Measurements from ENCODE around the gene PDLIM4.

The PDLIM4 gene

GRCh38 chr5:132299917-132300316 is 42.4 kb downstream of the PDLIM4 start:
- DNase-seq (ENCODE audit: extremely low read depth, low read depth), result no peak
- no peak overlapping the region for H3K4me3 ChIP-seq (replicated peaks; ENCODE audit: low read depth, low read length)
- no peak for TF ChIP-seq CTCF (IDR thresholded peaks at IDR 0.05; ENCODE audit: low read depth, low read length, missing control alignments)

- TF ChIP-seq CTCF (IDR thresholded peaks at IDR 0.05; ENCODE audit: low read depth, low read length, missing control alignments), result no peak
- H3K4me3 ChIP-seq (replicated peaks; ENCODE audit: low read depth, low read length), result no peak overlapping the region
- DNase-seq (ENCODE audit: extremely low read depth, low read depth), result no peak
These were observed 43.3 kb downstream of the PDLIM4 start for GRCh38 chr5:132300577-132301343.

GRCh38 chr5:132301344-132302271 is 44.1 kb downstream of the PDLIM4 start:
- no peak for DNase-seq (ENCODE audit: extremely low read depth, low read depth)
- TF ChIP-seq CTCF (IDR thresholded peaks at IDR 0.05; ENCODE audit: low read depth, low read length, missing control alignments), result no peak
- H3K4me3 ChIP-seq (replicated peaks; ENCODE audit: low read depth, low read length), result no peak overlapping the region

- TF ChIP-seq CTCF (IDR thresholded peaks at IDR 0.05; ENCODE audit: low read depth, low read length, missing control alignments), result no peak
- H3K4me3 ChIP-seq (replicated peaks; ENCODE audit: low read depth, low read length), result no peak overlapping the region
These were observed 44.9 kb downstream of the PDLIM4 start for GRCh38 chr5:132302413-132302812.

GRCh38 chr5:132303589-132303988 is 46.1 kb downstream of the PDLIM4 start:
- DNase-seq (ENCODE audit: extremely low read depth, low read depth), result no peak
- no peak overlapping the region for H3K4me3 ChIP-seq (replicated peaks; ENCODE audit: low read depth, low read length)
- no peak for TF ChIP-seq CTCF (IDR thresholded peaks at IDR 0.05; ENCODE audit: low read depth, low read length, missing control alignments)

More at GRCh38 chr5:132302413-132302812, 44.9 kb downstream of the PDLIM4 start:
- DNase-seq (ENCODE audit: extremely low read depth, low read depth), result no peak

GRCh38 chr5:132305420-132305819 is 47.9 kb downstream of the PDLIM4 start:
- no peak for TF ChIP-seq CTCF (IDR thresholded peaks at IDR 0.05; ENCODE audit: low read depth, low read length, missing control alignments)
- no peak overlapping the region for H3K4me3 ChIP-seq (replicated peaks; ENCODE audit: low read depth, low read length)
- DNase-seq (ENCODE audit: extremely low read depth, low read depth), result no peak

Measured in HFF-Myc (cell line).